Neuron (in vitro differentiated cells): ENCODE measurements around the gene CDH12.
A peak's percentile ranks its signal among the peaks of the same experiment; 100 is the strongest.

Experiments
- H2AFZ ChIP-seq: one replicate; pipeline ENCODE4 v1.6.1; 2013; ENCODE audit warnings: low read depth, mild to moderate bottlenecking, inconsistent platforms, low read length, moderate library complexity
- H3K27me3 ChIP-seq: one replicate; pipeline ENCODE4 v1.6.1; 2013; ENCODE audit warnings: low read length; ENCODE audit not compliant: insufficient read depth
- H3K36me3 ChIP-seq: one replicate; pipeline ENCODE4 v1.6.1; 2013; ENCODE audit warnings: low read length; ENCODE audit not compliant: insufficient read depth
- H3K4me1 ChIP-seq: one replicate; pipeline ENCODE4 v1.6.1; 2013; ENCODE audit warnings: low read length; ENCODE audit not compliant: insufficient read depth
- H3K4me3 ChIP-seq: 2 replicates; pipeline ENCODE4 v1.5.1; 2013; ENCODE audit warnings: mild to moderate bottlenecking, low read length, moderate library complexity
- H3K9me3 ChIP-seq: one replicate; pipeline ENCODE4 v1.6.1; 2013; ENCODE audit warnings: low read length

CDH12 gene

DNA sequence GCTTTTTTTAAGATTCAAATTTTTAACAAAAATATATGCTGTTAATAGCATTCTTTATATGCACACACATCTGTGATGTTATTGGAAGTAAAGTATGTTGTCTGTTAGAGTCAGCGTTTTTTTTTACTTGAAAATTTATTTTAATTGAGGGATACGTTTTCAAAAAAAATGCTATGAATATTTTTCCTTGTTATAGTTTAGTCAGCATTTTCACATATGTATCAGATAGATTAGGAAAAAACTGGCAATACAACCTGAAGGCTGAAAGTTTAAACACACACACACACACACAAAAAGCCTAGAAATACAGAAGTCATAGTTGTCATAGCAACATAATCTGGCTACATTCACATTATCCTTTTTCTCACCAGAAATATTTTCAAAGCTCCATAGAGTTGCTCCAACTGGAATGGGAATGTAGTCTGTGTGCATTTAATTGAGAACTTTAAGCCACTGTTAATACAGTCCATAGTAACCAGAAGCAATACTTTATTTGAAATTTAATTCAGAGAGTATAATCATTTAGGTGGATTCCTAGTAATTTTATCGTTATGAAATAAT is 116.6 kb downstream of the CDH12 start:
- no peaks in the 10 kb centered on the region for H3K9me3 ChIP-seq
- no peak overlapping the region for H3K4me3 ChIP-seq
- no peaks in the 10 kb centered on the region for H3K27me3 ChIP-seq
- no peak overlapping the region for H2AFZ ChIP-seq
- no peaks in the 10 kb centered on the region for H3K4me1 ChIP-seq
- H3K36me3 ChIP-seq = no peaks in the 10 kb centered on the region

DNA sequence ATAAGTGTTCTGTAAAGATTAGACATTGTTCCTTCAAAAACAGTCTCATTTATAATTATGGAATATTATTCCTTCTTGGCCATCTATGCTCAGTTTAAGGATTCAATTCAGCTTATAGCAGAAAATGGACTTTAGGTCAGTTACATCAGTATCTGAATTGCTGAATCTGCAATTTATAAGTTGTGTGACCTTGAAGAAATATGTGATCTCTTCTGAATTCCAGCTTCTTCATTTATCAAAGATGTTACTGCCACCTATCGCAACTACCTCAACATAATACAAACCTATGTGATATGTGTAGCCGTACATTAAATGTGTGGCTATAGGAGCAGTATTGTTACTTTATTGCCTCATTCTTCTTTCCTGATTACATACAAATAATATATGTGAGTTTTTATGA is 118.2 kb downstream of the CDH12 start:
- Histone ChIP-seq H3K36me3 (no peaks in the 10 kb centered on the region), H3K4me1 (no peaks in the 10 kb centered on the region), H2AFZ (no peak overlapping the region), H3K4me3 (no peak overlapping the region), H3K27me3 (no peaks in the 10 kb centered on the region), H3K9me3 (no peaks in the 10 kb centered on the region)

DNA sequence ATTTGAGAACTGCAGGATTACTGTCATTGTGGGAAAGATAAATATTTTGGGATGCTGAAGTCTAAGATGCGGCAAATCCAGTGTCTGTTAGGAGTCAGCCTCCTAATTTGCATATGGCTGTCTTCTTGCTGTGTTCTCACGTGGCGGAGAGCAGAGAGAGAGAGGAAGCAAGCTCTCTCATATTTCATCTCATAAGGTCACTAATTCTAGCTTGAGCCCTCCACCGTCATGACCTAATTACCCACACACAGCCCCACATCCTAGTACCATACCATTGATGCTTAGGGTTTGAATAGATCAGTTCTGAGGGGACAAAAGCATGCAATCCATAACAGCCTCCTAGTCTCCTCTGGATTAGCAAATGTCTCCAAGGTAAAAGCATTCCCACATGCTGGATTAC is 124.5 kb downstream of the CDH12 start:
- Histone ChIP-seq H3K9me3 (no peaks in the 10 kb centered on the region), H3K27me3 (no peaks in the 10 kb centered on the region), H2AFZ (no peak overlapping the region), H3K4me1 (no peaks in the 10 kb centered on the region), H3K36me3 (no peaks in the 10 kb centered on the region), H3K4me3 (no peak overlapping the region)

DNA sequence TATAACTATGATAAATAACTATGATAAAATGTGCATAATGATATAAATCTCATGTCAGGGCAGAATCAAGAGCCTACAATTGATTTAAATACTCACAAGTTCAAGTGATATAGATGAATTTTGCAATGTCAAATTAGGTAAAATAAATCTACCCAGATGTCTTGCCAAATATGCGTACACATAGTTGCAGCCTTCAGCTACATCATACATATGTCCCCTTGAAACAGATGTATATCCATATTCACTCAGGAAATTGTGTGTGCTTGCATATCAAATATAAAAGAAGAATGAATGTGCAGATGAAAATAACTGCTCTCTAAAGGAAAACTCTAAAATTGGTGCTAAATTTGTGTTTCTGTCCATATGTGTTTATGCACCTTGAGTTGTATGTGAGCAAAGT is 130.7 kb downstream of the CDH12 start:
- H3K9me3 ChIP-seq = peaks cover 3% of the 10 kb centered on the region
- no peaks in the 10 kb centered on the region for H3K27me3 ChIP-seq
- no peak overlapping the region for H3K4me3 ChIP-seq
- H3K36me3 ChIP-seq = no peaks in the 10 kb centered on the region
- no peak overlapping the region for H2AFZ ChIP-seq
- H3K4me1 ChIP-seq = no peaks in the 10 kb centered on the region

DNA sequence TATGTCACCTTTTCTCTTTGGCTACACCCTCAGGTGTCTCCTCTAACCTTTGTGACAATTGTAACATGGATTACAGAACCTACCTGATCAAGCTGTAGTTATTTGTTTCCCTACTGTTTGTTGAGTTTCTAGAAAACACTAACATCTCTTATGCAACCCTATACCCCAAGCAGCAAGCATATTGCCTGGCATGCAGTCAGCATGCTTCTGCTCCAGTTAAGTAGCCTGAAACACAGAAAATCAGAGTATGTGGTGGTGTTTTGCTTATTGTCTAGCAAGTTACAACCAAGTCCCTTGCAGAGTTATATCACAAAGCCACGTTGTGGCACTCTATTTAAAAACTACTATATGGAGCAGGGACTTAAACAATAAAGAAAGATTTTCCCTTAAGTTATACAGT is 131.1 kb downstream of the CDH12 start:
- Histone ChIP-seq H3K9me3 (peaks cover 3% of the 10 kb centered on the region), H2AFZ (no peak overlapping the region), H3K4me3 (no peak overlapping the region), H3K27me3 (no peaks in the 10 kb centered on the region), H3K4me1 (no peaks in the 10 kb centered on the region), H3K36me3 (no peaks in the 10 kb centered on the region)

DNA sequence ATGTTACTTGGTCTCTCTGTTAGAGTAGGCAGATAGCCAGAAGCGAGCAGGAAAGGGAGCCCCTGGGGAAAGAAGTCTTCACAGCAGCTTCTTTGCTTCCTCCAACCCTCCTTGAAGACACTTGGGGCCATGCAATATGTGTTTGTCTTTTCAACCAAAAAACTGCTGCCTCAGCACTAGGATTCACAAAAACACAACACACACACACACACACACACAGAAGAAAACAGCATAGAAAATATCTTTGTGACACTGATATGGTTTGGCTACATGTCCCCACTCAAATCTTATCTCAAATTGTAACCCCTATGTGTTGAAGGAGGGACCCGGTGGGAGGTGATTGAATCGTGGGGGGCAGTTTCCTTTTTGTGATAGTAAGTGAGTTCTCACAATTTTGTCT is 133.3 kb downstream of the CDH12 start:
- Histone ChIP-seq H3K27me3 (no peaks in the 10 kb centered on the region), H3K4me1 (no peaks in the 10 kb centered on the region), H3K9me3 (peaks cover 3% of the 10 kb centered on the region)

DNA sequence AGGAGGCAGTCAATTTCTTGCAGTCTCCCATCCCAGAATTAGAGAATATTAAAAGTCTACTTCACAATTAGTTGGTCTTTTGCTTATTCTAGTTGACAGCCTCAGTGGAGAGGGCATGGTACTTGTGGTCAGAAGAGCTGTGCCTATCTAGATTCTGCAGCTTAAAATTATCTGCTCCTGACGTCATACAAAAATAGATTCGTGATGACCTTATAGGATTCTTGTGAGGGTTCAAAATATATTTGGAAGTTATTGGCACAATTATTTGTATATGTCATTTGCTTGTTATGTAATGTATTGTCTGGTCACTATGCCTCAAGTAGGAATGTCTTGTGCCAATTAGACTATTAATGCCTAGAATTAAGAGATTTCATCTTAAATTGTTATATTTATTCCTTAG is 142.5 kb downstream of the CDH12 start:
- H3K27me3 ChIP-seq = no peaks in the 10 kb centered on the region
- H2AFZ ChIP-seq = no peak overlapping the region
- no peaks in the 10 kb centered on the region for H3K4me1 ChIP-seq
- H3K9me3 ChIP-seq = no peaks in the 10 kb centered on the region
- H3K36me3 ChIP-seq = no peaks in the 10 kb centered on the region
- H3K4me3 ChIP-seq = no peak overlapping the region

More for the DNA sequence above, 133.3 kb downstream of the CDH12 start:
- Histone ChIP-seq H3K36me3 (no peaks in the 10 kb centered on the region), H2AFZ (no peak overlapping the region), H3K4me3 (no peak overlapping the region)

DNA sequence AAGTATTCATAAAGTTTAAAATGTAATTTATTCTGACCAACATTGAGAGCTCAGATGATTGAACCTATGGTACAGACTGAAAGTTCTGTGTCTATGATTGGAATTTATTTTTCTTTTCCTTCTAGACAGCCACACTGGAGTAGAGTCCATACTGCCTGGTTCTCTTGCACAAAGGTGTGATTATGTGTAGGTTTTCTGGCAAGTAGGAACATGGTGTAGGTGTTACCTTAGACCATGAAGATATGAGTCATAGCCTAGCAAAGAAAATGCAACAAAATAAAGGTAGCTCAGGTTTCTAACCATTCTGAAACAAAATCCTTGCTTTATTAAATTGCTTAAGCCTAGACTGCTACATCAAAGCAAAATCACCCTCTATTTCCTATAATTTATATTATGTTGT is 143.4 kb downstream of the CDH12 start:
- H3K4me3 ChIP-seq = no peak overlapping the region
- no peaks in the 10 kb centered on the region for H3K27me3 ChIP-seq
- H3K4me1 ChIP-seq = no peaks in the 10 kb centered on the region
- no peak overlapping the region for H2AFZ ChIP-seq
- no peaks in the 10 kb centered on the region for H3K9me3 ChIP-seq
- H3K36me3 ChIP-seq = no peaks in the 10 kb centered on the region

DNA sequence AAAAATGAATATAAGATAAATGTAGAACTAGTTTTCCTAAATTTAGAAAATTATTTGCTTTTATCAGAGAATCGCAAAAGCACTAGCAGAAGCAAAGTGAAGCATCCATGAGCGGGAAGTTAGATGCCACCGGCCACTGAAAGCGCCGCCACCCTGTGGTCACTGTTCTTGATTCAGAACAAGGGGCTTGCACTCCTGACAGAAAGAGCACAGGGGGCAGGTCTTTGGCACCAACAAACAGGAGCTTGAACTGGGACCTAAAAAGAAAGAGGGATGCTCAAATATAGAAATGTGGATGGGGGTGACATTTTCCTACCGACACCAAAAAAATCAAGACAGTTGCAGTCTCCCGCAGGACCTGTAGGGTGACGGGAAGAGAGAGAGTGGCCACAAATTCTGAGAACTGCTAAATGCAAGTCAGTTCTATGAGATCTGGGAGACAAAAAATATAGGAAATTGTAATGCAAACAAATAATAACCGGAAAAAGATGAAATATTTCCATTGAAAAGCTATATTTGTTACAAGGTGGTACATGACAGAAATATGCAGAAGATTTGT is 144.3 kb downstream of the CDH12 start:
- Histone ChIP-seq H3K4me3 (no peak overlapping the region), H3K27me3 (no peaks in the 10 kb centered on the region), H3K4me1 (no peaks in the 10 kb centered on the region), H3K36me3 (no peaks in the 10 kb centered on the region), H3K9me3 (no peaks in the 10 kb centered on the region), H2AFZ (no peak overlapping the region)

DNA sequence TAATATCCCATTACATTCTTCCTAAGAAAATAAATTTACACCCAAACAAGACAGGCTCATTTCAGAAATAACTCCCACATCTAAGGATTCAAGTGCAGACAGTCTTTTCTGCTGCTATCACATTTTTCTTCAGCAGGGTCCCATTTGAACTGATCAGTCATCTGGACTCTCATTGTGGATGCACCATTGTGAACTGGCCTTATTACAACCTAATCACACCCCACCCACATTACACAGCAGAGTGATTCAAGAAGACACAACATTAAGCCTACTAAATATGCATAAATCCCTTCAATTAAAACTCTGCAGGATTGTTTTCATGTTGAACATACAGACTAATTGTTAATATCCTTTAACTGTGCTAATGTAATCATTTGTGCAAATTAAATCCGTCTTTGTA is 146.2 kb downstream of the CDH12 start:
- Histone ChIP-seq H3K4me1 (no peaks in the 10 kb centered on the region), H3K27me3 (no peaks in the 10 kb centered on the region), H3K36me3 (no peaks in the 10 kb centered on the region), H3K9me3 (no peaks in the 10 kb centered on the region), H2AFZ (no peak overlapping the region), H3K4me3 (no peak overlapping the region)

DNA sequence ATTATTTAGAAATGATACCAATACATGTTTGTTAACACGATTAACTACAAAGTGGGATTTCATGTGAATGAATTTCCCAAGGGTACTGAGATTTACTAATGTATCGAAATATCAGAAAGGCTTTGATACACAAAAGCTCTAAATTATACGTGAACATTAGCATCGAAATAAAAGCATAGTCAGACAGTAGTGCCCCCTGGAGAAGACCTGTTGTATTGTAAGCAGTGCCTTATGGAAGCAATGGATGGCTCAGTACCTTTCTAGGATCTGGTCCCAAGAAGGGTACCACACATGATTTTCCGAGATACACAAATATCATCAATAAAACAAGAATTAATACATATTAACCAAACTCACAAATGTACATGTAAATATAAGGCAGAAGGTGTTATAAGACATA is 153.8 kb downstream of the CDH12 start:
- Histone ChIP-seq H3K27me3 (no peaks in the 10 kb centered on the region), H3K4me1 (no peaks in the 10 kb centered on the region), H3K36me3 (no peaks in the 10 kb centered on the region), H2AFZ (no peak overlapping the region), H3K9me3 (no peaks in the 10 kb centered on the region), H3K4me3 (no peak overlapping the region)

DNA sequence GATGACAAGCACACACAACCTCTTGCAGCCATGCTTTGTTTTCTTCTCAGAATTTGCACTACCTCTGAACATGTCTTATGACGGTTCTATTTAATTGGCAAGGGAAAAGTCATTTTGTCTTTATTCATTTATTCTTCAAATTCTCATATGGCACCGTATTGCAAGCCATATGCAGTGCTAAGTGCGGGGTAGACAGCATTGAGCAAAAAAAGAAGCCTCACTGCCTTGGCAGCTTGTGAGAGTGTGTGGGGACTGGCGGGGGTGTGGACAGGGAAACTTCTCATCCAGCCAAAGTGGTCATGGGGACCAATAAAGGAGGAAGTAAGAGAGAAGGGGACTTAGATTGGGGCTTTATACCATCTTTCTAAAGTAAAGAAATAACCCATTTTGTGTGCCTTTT is 160.0 kb downstream of the CDH12 start:
- Histone ChIP-seq H3K4me1 (no peaks in the 10 kb centered on the region), H2AFZ (no peak overlapping the region), H3K36me3 (no peaks in the 10 kb centered on the region), H3K9me3 (no peaks in the 10 kb centered on the region), H3K4me3 (no peak overlapping the region), H3K27me3 (no peaks in the 10 kb centered on the region)

DNA sequence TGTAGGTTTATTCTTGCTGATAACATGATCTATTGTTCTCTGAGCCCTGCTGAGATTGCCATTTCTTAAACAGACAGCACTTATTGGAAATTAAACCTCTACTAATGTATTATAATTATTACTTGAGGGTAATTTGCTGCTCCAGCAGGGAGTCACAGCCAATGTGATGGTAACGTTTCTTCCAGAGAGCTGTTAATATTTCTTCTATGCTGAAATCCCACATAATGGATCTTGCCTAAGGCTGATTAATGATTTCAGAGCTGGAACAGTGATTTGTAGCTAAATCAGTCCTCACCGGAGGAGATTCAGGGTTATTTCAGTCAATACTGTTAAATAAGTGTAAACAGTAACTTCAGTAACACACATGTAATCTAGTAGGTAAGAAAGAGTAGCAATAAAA is 170.1 kb downstream of the CDH12 start:
- no peaks in the 10 kb centered on the region for H3K9me3 ChIP-seq

DNA sequence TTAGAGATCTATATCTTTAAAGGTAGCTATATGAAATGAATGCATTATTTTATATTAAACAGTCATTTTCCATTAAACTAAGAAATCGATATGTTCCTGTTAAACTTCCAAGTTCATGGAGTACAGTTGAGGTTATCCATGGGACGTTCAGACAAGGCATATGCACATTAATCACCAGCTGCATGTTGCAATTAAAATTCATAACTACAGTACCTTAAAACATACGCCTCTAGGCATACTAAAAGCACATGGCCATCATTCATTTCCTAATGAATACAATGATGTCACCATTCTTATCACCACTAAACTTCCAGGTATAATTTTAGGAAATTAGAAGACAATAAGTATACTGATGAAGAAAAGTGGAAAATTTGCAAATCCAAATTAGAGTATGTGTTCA is 174.3 kb downstream of the CDH12 start:
- no peaks in the 10 kb centered on the region for H3K9me3 ChIP-seq
- H3K4me1 ChIP-seq = no peaks in the 10 kb centered on the region
- H2AFZ ChIP-seq = no peak overlapping the region
- H3K4me3 ChIP-seq = no peak overlapping the region
- no peaks in the 10 kb centered on the region for H3K27me3 ChIP-seq
- H3K36me3 ChIP-seq = no peaks in the 10 kb centered on the region

More for the DNA sequence above, 170.1 kb downstream of the CDH12 start:
- H2AFZ ChIP-seq = peak overlapping the region; percentile 72
- H3K27me3 ChIP-seq = no peaks in the 10 kb centered on the region
- H3K4me3 ChIP-seq = no peak overlapping the region
- H3K4me1 ChIP-seq = no peaks in the 10 kb centered on the region
- H3K36me3 ChIP-seq = no peaks in the 10 kb centered on the region
